SK-N-SH (cell line): Measurements from ENCODE around the gene OCA2. TPM values are rescaled to one million over a fixed set of nuclear protein-coding genes. Genes with fewer than 3 reads are reported as not detected.

ENCODE experiments used
- CTCF ChIA-PET: fragments of 300-600, 350-600 bp; formaldehyde crosslinking; extraction: SDS; loops from one replicate; lab custom pipeline; 2021; lab: Yijun Ruan, JAX
- POLR2A ChIA-PET: fragments of 350-600 bp; sonication (Branson Sonifier 250); formaldehyde crosslinking; extraction: SDS; loops from one replicate; lab custom pipeline; 2020; ENCODE audit warnings: antibody characterized with exemption, inconsistent platforms; lab: Yijun Ruan, JAX
- DNase-seq: peaks from one replicate; pipeline ENCODE4 v3.0.0; 2012
- H2AFZ ChIP-seq: fragments of 200-600 bp; sonication (generic); 2 replicates; pipeline ENCODE4 v1.8.1; 2016; ENCODE audit warnings: antibody characterized with exemption, mild to moderate bottlenecking, low read depth
- H3F3A ChIP-seq: fragments of 200-600 bp; sonication (generic); replicated peaks from 2 replicates; pipeline ENCODE3; 2016; ENCODE audit warnings: antibody characterized with exemption, mild to moderate bottlenecking; ENCODE audit not compliant: insufficient read depth
- H3K27ac ChIP-seq, 2 experiments: fragments of 200-500 bp in 1 of 2; fragments of 200-600 bp in 1 of 2; sonication (Bioruptor generic) in 1 of 2; sonication (generic), shearing (Covaris generic) in 1 of 2; 2 replicates each; pipeline versions ENCODE4 v1.5.1 to v1.6.1; 2014 to 2016; ENCODE audit warnings: low read depth in 2 of 2, inconsistent platforms in 1 of 2, low read length in 1 of 2, mild to moderate bottlenecking in 1 of 2, mixed read lengths in 1 of 2
- H3K27me3 ChIP-seq: fragments of 200-600 bp; sonication (generic), shearing (Covaris generic); 2 replicates; pipeline ENCODE4 v1.6.1; 2016; ENCODE audit warnings: mixed run types; ENCODE audit not compliant: insufficient read depth
- H3K36me3 ChIP-seq, 2 experiments: fragments of 200-500 bp in 1 of 2; fragments of 200-600 bp in 1 of 2; sonication (Bioruptor generic) in 1 of 2; sonication (generic) in 1 of 2; replicated peaks in 1 of 2; 2 replicates each; pipeline versions ENCODE3 to v1.5.1; 2014 to 2016; ENCODE audit warnings: low read length in 1 of 2, mild to moderate bottlenecking in 1 of 2; ENCODE audit not compliant: insufficient read depth in 2 of 2, control insufficient read depth in 1 of 2
- H3K4me1 ChIP-seq, 2 experiments: fragments of 200-500 bp in 1 of 2; fragments of 200-600 bp in 1 of 2; sonication (Bioruptor generic) in 1 of 2; sonication (generic), shearing (Covaris generic) in 1 of 2; 2 replicates each; pipeline versions ENCODE4 v1.5.1 to v1.6.1; 2014 to 2016; ENCODE audit warnings: low read depth in 1 of 2, low read length in 1 of 2, mixed run types in 1 of 2; ENCODE audit not compliant: insufficient read depth in 2 of 2, control insufficient read depth in 1 of 2
- H3K4me2 ChIP-seq: fragments of 200-600 bp; sonication (generic), shearing (Covaris generic); 2 replicates; pipeline ENCODE4 v1.6.1; 2017; ENCODE audit warnings: mixed run types
- H3K4me3 ChIP-seq, 2 experiments: fragments of 200-500 bp in 1 of 2; fragments of 200-600 bp in 1 of 2; sonication (Bioruptor generic) in 1 of 2; sonication (generic), shearing (Covaris generic) in 1 of 2; 2 replicates each; pipeline versions ENCODE4 v1.5.1 to v1.8.1; 2014 to 2016; ENCODE audit warnings: low read depth in 2 of 2, inconsistent platforms in 1 of 2, low read length in 1 of 2, mild to moderate bottlenecking in 1 of 2, mixed read lengths in 1 of 2, moderate library complexity in 1 of 2
- H3K79me2 ChIP-seq: fragments of 200-600 bp; sonication (generic); 2 replicates; pipeline ENCODE4 v1.8.1; 2017; ENCODE audit warnings: mild to moderate bottlenecking; ENCODE audit not compliant: insufficient read depth
- H3K9ac ChIP-seq: fragments of 200-600 bp; sonication (generic); 2 replicates; pipeline ENCODE4 v1.6.1; 2017; ENCODE audit warnings: mixed run types
- H3K9me2 ChIP-seq: fragments of 200-600 bp; sonication (generic); 2 replicates; pipeline ENCODE4 v1.6.1; 2017; ENCODE audit warnings: mixed run types
- H3K9me3 ChIP-seq: fragments of 200-600 bp; sonication (generic); 2 replicates; pipeline ENCODE4 v1.6.1; 2017; ENCODE audit warnings: mixed run types, mild to moderate bottlenecking, moderate library complexity
- H4K20me1 ChIP-seq: fragments of 200-600 bp; sonication (generic); 2 replicates; pipeline ENCODE4 v1.6.1; 2017; ENCODE audit warnings: mild to moderate bottlenecking, mixed run types; ENCODE audit not compliant: insufficient read depth
- ELF1 ChIP-seq: IDR thresholded peaks from 2 replicates; pipeline ENCODE4 v1.4.0; 2012
- EP300 ChIP-seq, 2 experiments: IDR thresholded peaks; 2 replicates each; pipeline versions ENCODE4 v1.4.0 to v1.6.1; 2012; ENCODE audit warnings: borderline replicate concordance in 1 of 2, low read depth in 1 of 2, low read length in 1 of 2
- EZH2phosphoT487 ChIP-seq: fragments of 200-600 bp; sonication (generic); IDR thresholded peaks from 2 replicates; pipeline ENCODE4 v1.6.1; 2017; ENCODE audit warnings: low read depth, mixed run types, mild to moderate bottlenecking, antibody characterized with exemption, moderate library complexity, borderline replicate concordance
- FOSL2 ChIP-seq: IDR thresholded peaks from 2 replicates; pipeline ENCODE4 v1.4.0; 2012; ENCODE audit warnings: low read depth, mild to moderate bottlenecking, moderate library complexity, borderline replicate concordance
- FOXM1 ChIP-seq: IDR thresholded peaks from 2 replicates; pipeline ENCODE4 v1.4.0; 2012; ENCODE audit warnings: low read depth, mild to moderate bottlenecking
- GABPA ChIP-seq: IDR thresholded peaks from 2 replicates; pipeline ENCODE4 v1.4.0; 2012; ENCODE audit warnings: low read depth, mild to moderate bottlenecking
- GATA2 ChIP-seq: sonication (generic); formaldehyde crosslinking; IDR thresholded peaks from 2 replicates; pipeline ENCODE4 v1.5.0; 2020; ENCODE audit warnings: mild to moderate bottlenecking, missing genetic modification reagents
- MEF2A ChIP-seq: IDR thresholded peaks from 2 replicates; pipeline ENCODE4 v1.4.0; 2012; ENCODE audit warnings: low read depth, borderline replicate concordance
- MXI1 ChIP-seq: IDR thresholded peaks from 2 replicates; pipeline ENCODE4 v1.6.1; 2012; ENCODE audit warnings: mild to moderate bottlenecking, low read depth, low read length, improper control_type of control experiment
- NFIC ChIP-seq: IDR thresholded peaks from 2 replicates; pipeline ENCODE4 v1.4.0; 2012; ENCODE audit warnings: borderline replicate concordance
- NRF1 ChIP-seq: IDR thresholded peaks from 2 replicates; pipeline ENCODE4 v1.6.1; 2012; ENCODE audit warnings: low read depth, mild to moderate bottlenecking, low read length
- POLR2AphosphoS5 ChIP-seq: IDR thresholded peaks from 2 replicates; pipeline ENCODE4 v1.6.1; 2012; ENCODE audit warnings: low read depth, low read length
- RFX5 ChIP-seq: IDR thresholded peaks from 2 replicates; pipeline ENCODE4 v1.6.1; 2012; ENCODE audit warnings: mild to moderate bottlenecking, improper control_type of control experiment, low read length
- SMC3 ChIP-seq: IDR thresholded peaks from 2 replicates; pipeline ENCODE4 v1.6.1; 2012; ENCODE audit warnings: low read depth, low read length, improper control_type of control experiment
- TAF1 ChIP-seq: IDR thresholded peaks from 2 replicates; pipeline ENCODE4 v1.6.1; 2012; ENCODE audit warnings: low read depth, mild to moderate bottlenecking, low read length, moderate library complexity, borderline replicate concordance
- YY1 ChIP-seq: IDR thresholded peaks from 2 replicates; pipeline ENCODE4 v1.4.0; 2012; ENCODE audit warnings: low read depth, mild to moderate bottlenecking
- WGBS: methylation state at CpG from one replicate; pipeline ENCODE4 v1.1.6; 2017; ENCODE audit warnings: low lambda C conversion rate; 5-methylcytosine and 5-hydroxymethylcytosine counted together
- polyA plus RNA-seq, 3 experiments: library from polyadenylated mRNA; depleted of rRNA; stranded (reverse); fragments of >200 nt; gene quantifications; 2 replicates each; pipeline ENCODE4 v1.2.3, GENCODE V29; 2012
- TF ChIP-seq, protein P1 (sequence below): fragments of 200-600 bp; sonication (generic); IDR thresholded peaks from 2 replicates; pipeline ENCODE4 v1.6.1; 2017; ENCODE audit warnings: antibody characterized with exemption, mild to moderate bottlenecking, moderate library complexity
- TF ChIP-seq, protein P2 (sequence below): fragments of 150-350 bp; IDR thresholded peaks from 2 replicates; pipeline ENCODE4 v1.6.1; 2017; ENCODE audit warnings: antibody characterized with exemption, low read length, low read depth, borderline replicate concordance

The OCA2 gene
- polyA plus RNA-seq, 1 of the 3 experiments (the other 2 are of a cell fraction): 0.16 TPM

DNA sequence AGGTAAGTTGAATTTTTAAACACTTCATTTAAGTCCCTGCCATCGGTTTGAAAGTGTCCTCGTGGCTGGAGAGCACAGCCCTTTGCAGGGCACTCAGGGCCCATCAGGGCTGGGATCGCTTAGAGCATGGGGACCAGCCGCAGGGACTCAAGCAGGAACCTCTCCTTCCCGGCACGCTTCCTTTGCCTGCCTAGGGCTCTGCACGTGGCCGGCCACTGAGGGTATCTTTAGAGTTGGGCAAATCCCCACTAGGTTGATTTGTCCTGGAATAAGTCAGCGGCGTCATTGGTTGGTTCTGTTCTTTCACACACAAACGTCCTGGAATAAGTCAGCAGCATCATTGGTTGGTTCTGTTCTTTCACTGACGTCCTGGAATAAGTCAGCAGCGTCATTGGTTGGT is 131.6 kb downstream of the OCA2 start:
- no peaks in the 10 kb centered on the region for H3K79me2 ChIP-seq
- no peaks in the 10 kb centered on the region for H3K9me2 ChIP-seq
- H3K27ac ChIP-seq: no peak overlapping the region
- no peaks in the 10 kb centered on the region for H3K36me3 ChIP-seq
- no peak for DNase-seq
- TF ChIP-seq FOSL2: no peak
- TF ChIP-seq NFIC: no peak
- no peak for TF ChIP-seq POLR2AphosphoS5
- TF ChIP-seq RFX5: no peak
- no peak for TF ChIP-seq SMC3
- TF ChIP-seq FOXM1: no peak
- TF ChIP-seq GATA2 (CRISPR knock-in tag): no peak
- TF ChIP-seq, all 33 proteins: peak for 0
- H3K4me3 ChIP-seq: no peak overlapping the region
- ChIA-PET CTCF (no interaction called here), POLR2A (no interaction called here)
- H2AFZ ChIP-seq: no peak overlapping the region
- no peaks in the 10 kb centered on the region for H3F3A ChIP-seq
- H3K27me3 ChIP-seq: no peaks in the 10 kb centered on the region
- no peaks in the 10 kb centered on the region for H4K20me1 ChIP-seq
- WGBS: 48% methylated on average over 12 of the region's 13 CpGs
- H3K9me3 ChIP-seq: peaks cover 2% of the 10 kb centered on the region; the same call in 1 of the 2 replicates
- H3K4me2 ChIP-seq: no peak overlapping the region
- no peak overlapping the region for H3K9ac ChIP-seq
- no peaks in the 10 kb centered on the region for H3K4me1 ChIP-seq

DNA sequence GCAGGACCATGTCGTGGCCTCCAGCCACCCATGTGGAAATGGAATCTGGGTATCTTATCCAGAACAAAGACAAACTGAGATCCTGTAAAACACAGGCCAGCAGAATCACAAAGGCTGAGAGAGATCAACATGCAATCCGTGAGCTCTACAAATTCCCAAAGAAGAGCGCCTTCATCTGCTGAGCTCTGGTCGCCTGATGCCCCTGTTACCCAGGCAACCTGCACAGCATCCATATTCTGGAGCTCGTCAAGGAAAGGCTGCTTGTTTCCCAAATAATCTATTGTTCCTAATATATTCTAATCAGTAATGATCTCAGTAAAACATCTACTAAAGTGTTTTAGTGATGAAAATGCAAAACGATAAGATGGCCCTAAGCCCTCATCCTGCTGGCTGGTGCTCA is 133.6 kb downstream of the OCA2 start:
- no peaks in the 10 kb centered on the region for H3F3A ChIP-seq
- no peaks in the 10 kb centered on the region for H3K9me2 ChIP-seq
- CTCF ChIA-PET: no interaction called here
- no peak overlapping the region for H3K9ac ChIP-seq
- H3K27me3 ChIP-seq: no peaks in the 10 kb centered on the region
- no peak overlapping the region for H3K27ac ChIP-seq
- H2AFZ ChIP-seq: no peak overlapping the region
- no peak for DNase-seq
- TF ChIP-seq POLR2AphosphoS5 (no peak), TAF1 (no peak), EP300 (IDR thresholded peaks at IDR 0.05; ENCODE audit: borderline replicate concordance in 1 of 2, low read depth in 1 of 2, low read length in 1 of 2) (no peak), MXI1 (no peak), FOSL2 (no peak), MEF2A (no peak), GABPA (no peak), NRF1 (no peak), ELF1 (no peak), YY1 (no peak), NFIC (no peak), EZH2phosphoT487 (no peak)
- TF ChIP-seq, protein P1, sequence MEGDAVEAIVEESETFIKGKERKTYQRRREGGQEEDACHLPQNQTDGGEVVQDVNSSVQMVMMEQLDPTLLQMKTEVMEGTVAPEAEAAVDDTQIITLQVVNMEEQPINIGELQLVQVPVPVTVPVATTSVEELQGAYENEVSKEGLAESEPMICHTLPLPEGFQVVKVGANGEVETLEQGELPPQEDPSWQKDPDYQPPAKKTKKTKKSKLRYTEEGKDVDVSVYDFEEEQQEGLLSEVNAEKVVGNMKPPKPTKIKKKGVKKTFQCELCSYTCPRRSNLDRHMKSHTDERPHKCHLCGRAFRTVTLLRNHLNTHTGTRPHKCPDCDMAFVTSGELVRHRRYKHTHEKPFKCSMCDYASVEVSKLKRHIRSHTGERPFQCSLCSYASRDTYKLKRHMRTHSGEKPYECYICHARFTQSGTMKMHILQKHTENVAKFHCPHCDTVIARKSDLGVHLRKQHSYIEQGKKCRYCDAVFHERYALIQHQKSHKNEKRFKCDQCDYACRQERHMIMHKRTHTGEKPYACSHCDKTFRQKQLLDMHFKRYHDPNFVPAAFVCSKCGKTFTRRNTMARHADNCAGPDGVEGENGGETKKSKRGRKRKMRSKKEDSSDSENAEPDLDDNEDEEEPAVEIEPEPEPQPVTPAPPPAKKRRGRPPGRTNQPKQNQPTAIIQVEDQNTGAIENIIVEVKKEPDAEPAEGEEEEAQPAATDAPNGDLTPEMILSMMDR: no peak
- TF ChIP-seq, protein P2, sequence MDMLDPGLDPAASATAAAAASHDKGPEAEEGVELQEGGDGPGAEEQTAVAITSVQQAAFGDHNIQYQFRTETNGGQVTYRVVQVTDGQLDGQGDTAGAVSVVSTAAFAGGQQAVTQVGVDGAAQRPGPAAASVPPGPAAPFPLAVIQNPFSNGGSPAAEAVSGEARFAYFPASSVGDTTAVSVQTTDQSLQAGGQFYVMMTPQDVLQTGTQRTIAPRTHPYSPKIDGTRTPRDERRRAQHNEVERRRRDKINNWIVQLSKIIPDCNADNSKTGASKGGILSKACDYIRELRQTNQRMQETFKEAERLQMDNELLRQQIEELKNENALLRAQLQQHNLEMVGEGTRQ: no peak
- TF ChIP-seq, all 33 proteins: peak for 0
- H3K4me2 ChIP-seq: no peak overlapping the region
- WGBS: 39% methylated on average over 6 of the region's 6 CpGs
- H3K4me1 ChIP-seq: no peaks in the 10 kb centered on the region
- no peaks in the 10 kb centered on the region for H3K79me2 ChIP-seq
- H3K4me3 ChIP-seq: no peak overlapping the region
- no peaks in the 10 kb centered on the region for H3K36me3 ChIP-seq
- H3K9me3 ChIP-seq: peaks cover 2% of the 10 kb centered on the region; the same call in 1 of the 2 replicates
- POLR2A ChIA-PET: no interaction called here
- H4K20me1 ChIP-seq: no peaks in the 10 kb centered on the region
